Midbrain (tissue), 1 donor: ENCODE measurements around the gene MRPL51.

Experiments used
- DNase-seq: peaks from one replicate; lab custom pipeline; 2025; lab: John Stamatoyannopoulos, UW

The MRPL51 gene

GRCh38 chr12:6492838-6493496, at the start of gene MRPL51:
TSS of gene MRPL51 (minus strand) at chr12:6493262. CDS start at chr12:6493136, 126 bp downstream.
- DNase-seq: peak; percentile 94

GRCh38 chr12:6542209-6543009, 49.3 kb upstream of the MRPL51 start:
- no peak for DNase-seq

GRCh38 chr12:6541371-6542165, 48.5 kb upstream of the MRPL51 start:
- no peak for DNase-seq

- DNase-seq: no peak
Observed at GRCh38 chr12:6540181-6540877, 47.3 kb upstream of the MRPL51 start.

GRCh38 chr12:6539707-6540134, 46.7 kb upstream of the MRPL51 start:
- DNase-seq: no peak

GRCh38 chr12:6539314-6539682, 46.2 kb upstream of the MRPL51 start:
- no peak for DNase-seq

GRCh38 chr12:6538420-6539313, 45.6 kb upstream of the MRPL51 start:
- DNase-seq: no peak

GRCh38 chr12:6537580-6538419, 44.7 kb upstream of the MRPL51 start:
- peak; percentile 80 for DNase-seq

GRCh38 chr12:6536894-6537579, 44.0 kb upstream of the MRPL51 start:
- no peak for DNase-seq

- DNase-seq: no peak
Observed at GRCh38 chr12:6535960-6536847, 43.1 kb upstream of the MRPL51 start.

GRCh38 chr12:6535697-6535946, 42.6 kb upstream of the MRPL51 start:
- no peak for DNase-seq

- peak; percentile 58 for DNase-seq
Observed at GRCh38 chr12:6534945-6535696, 42.1 kb upstream of the MRPL51 start.

GRCh38 chr12:6534695-6534944, 41.6 kb upstream of the MRPL51 start:
- DNase-seq: no peak

GRCh38 chr12:6533923-6534694, 41.0 kb upstream of the MRPL51 start, which contains the start of gene GAPDH:
TSS of gene GAPDH (plus strand) at chr12:6534517. CDS start at chr12:6534833, 316 bp downstream.
- peak; percentile 98 for DNase-seq

GRCh38 chr12:6533653-6533922, 40.5 kb upstream of the MRPL51 start:
- DNase-seq: no peak

GRCh38 chr12:6532927-6533652, 40.0 kb upstream of the MRPL51 start:
- peak; percentile 87 for DNase-seq
